Measurements from ENCODE around the gene PDE8B. TPM values are rescaled to one million over a fixed set of nuclear protein-coding genes. Genes with fewer than 3 reads are reported as not detected.

The PDE8B gene
- total RNA-seq, 1 donor from 2014 or later = under 0.01 TPM

GRCh38 chr5:77181596-77182304, 28.7 kb upstream of the PDE8B start:
- Histone ChIP-seq H3K4me3 (ENCODE audit: low read depth, low read length) (no peak overlapping the region), H3K27me3 (ENCODE audit: control insufficient read depth, insufficient read depth, low read length) (peaks cover 12% of the 10 kb centered on the region), H3K36me3 (ENCODE audit: control insufficient read depth, insufficient read depth, low read length) (no peaks in the 10 kb centered on the region)
- FAIRE-seq (peak; percentile 43), DNase-seq (ENCODE audit: low read depth) (no peak)
- no peak for TF ChIP-seq CTCF (IDR thresholded peaks at IDR 0.05; ENCODE audit: insufficient read depth, low read length, severe bottlenecking)

DNA sequence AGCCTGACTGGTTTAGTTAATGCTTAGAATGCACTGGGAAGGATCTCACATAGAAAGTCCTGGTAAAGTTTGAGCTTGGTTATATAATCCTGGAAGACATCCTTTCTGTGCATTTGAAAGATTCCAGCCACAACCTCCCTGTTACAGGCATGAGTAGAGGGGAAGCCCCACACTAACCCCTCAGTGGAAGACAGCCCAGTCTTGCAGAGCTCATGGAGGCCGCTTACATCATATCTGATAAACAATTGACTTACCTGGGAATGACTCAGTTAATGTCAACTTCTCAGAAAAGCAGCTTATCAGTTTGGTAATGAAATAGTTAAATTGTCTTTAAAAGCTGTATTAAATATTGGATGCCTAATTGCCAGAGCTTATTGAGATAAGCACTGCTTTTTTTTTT, 28.1 kb upstream of the PDE8B start:
- no peak for FAIRE-seq
- Histone ChIP-seq H3K4me3 (ENCODE audit: low read depth, low read length) (no peak overlapping the region), H3K27me3 (ENCODE audit: control insufficient read depth, insufficient read depth, low read length) (peaks cover 12% of the 10 kb centered on the region), H3K36me3 (ENCODE audit: control insufficient read depth, insufficient read depth, low read length) (no peaks in the 10 kb centered on the region)
- no peak for TF ChIP-seq CTCF (IDR thresholded peaks at IDR 0.05; ENCODE audit: insufficient read depth, low read length, severe bottlenecking)
- peak; percentile 15 for DNase-seq (ENCODE audit: low read depth)

DNA sequence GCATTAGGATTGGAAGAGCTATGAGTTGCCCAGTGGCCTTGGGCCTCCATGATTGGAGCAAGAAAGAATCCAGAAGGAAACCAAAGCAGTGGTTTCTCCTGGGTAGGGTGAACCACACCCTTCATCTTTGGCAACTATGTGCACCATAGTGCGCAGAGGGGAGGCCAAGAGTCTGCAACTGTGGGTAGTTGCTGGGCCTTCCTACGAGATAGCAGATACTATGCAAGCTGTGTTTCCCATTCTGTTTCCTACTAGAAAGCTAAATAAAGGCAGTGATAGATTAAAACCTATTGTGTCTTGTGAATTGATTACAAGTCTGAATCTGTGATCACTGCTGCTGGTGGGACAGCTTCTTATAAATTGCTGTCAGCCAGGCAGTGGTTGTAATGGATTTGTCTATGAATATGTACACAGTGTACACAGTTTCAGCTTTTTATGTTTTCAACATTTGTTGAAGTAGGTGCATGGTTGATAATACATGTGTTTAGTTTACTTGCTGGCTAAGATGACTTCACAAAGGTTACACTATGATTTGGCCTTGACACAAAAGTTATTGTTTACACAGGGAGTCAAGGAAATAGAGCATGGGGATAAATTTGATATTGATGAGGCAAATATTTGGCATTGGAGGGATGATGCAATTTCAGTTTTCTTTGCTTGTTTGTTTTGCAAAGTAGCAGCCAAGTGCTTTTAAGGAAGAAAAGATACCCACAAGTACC, 23.7 kb upstream of the PDE8B start:
- no peaks in the 10 kb centered on the region for H3K36me3 ChIP-seq (ENCODE audit: control insufficient read depth, insufficient read depth, low read length)
- TF ChIP-seq CTCF (IDR thresholded peaks at IDR 0.05; ENCODE audit: insufficient read depth, low read length, severe bottlenecking) = no peak
- peaks cover 5% of the 10 kb centered on the region for H3K27me3 ChIP-seq (ENCODE audit: control insufficient read depth, insufficient read depth, low read length)
- peak; percentile 62 for FAIRE-seq
- H3K4me3 ChIP-seq (ENCODE audit: low read depth, low read length) = no peak overlapping the region
- DNase-seq (ENCODE audit: low read depth) = no peak

DNA sequence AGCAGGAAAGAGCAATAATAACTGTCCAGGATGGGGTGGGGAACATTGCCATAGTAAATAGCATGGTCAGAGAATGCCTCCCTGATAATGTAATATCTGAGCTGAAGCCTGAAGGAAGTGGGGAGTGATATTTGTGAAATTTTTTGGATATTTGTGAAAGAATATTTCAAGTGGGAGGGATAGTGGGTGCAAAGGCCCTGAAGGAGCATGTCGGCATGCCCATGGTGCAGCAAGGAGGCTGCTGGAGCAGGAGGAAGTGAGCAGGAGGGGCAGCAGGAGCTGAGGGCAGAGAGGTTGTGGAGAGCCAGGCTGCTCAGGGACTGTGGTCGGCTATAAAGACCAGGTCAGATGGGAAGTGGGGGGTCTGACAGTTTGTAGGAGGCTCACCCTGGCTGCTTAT, 21.1 kb upstream of the PDE8B start:
- DNase-seq (ENCODE audit: low read depth) = no peak
- Histone ChIP-seq H3K27me3 (ENCODE audit: control insufficient read depth, insufficient read depth, low read length) (peaks cover 3% of the 10 kb centered on the region), H3K36me3 (ENCODE audit: control insufficient read depth, insufficient read depth, low read length) (no peaks in the 10 kb centered on the region), H3K4me3 (ENCODE audit: low read depth, low read length) (no peak overlapping the region)
- TF ChIP-seq CTCF (IDR thresholded peaks at IDR 0.05; ENCODE audit: insufficient read depth, low read length, severe bottlenecking) = no peak
- no peak for FAIRE-seq

- no peaks in the 10 kb centered on the region for H3K36me3 ChIP-seq (ENCODE audit: control insufficient read depth, insufficient read depth, low read length)
- H3K4me3 ChIP-seq (ENCODE audit: low read depth, low read length) = no peak overlapping the region
- no peak for TF ChIP-seq CTCF (IDR thresholded peaks at IDR 0.05; ENCODE audit: insufficient read depth, low read length, severe bottlenecking)
- H3K27me3 ChIP-seq (ENCODE audit: control insufficient read depth, insufficient read depth, low read length) = no peaks in the 10 kb centered on the region
- FAIRE-seq (no peak), DNase-seq (ENCODE audit: low read depth) (no peak)
These were observed 17.9 kb upstream of the PDE8B start for GRCh38 chr5:77192441-77193050.
